Naive thymus-derived CD8-positive, alpha-beta T cell (primary cell): Measurements from ENCODE around the gene TRIOBP. TPM values are rescaled to one million over a fixed set of nuclear protein-coding genes. Genes with fewer than 3 reads are reported as not detected.

Experiments
- ATAC-seq, 2 donors: fragments of 150-1000 bp; cut with Tn5 transposase in 1 of 2; sonication (Bioruptor Pico), chemical (Tn5 transposase) in 1 of 2; 1 replicate in 1 of 2; 2 replicates in 1 of 2; pipeline ENCODE4 v1.10.0; 2021; ENCODE audit warnings: mild to moderate bottlenecking in 2 of 2, moderate library complexity in 2 of 2
- POLR2A ChIA-PET: fragments of 350-600 bp; sonication (Branson Sonifier 250); formaldehyde crosslinking; loops from one replicate; lab custom pipeline; 2021; ENCODE audit warnings: antibody characterized with exemption; lab: Charles Lee
- DNase-seq, 10 donors: peaks; one replicate each; pipeline versions ENCODE4 v3.0.0 to v3.0.0-alpha.2; 2020 to 2022
- H3K27ac Mint-ChIP-seq, 10 donors: one replicate each; pipeline ENCODE4 v1.8.0; 2020 to 2022; ENCODE audit warnings: mild to moderate bottlenecking in 10 of 10, mixed read lengths in 10 of 10, moderate library complexity in 4 of 10, inconsistent platforms in 1 of 10
- H3K27me3 Mint-ChIP-seq, 5 donors: one replicate each; pipeline ENCODE4 v1.8.0; 2021 to 2022; ENCODE audit warnings: mixed read lengths in 5 of 5
- H3K36me3 Mint-ChIP-seq, 3 donors: one replicate each; pipeline ENCODE4 v1.8.0; 2020 to 2022; ENCODE audit warnings: mixed read lengths in 3 of 3, mild to moderate bottlenecking in 2 of 3, inconsistent platforms in 1 of 3
- H3K4me1 Mint-ChIP-seq, 4 donors: one replicate each; pipeline ENCODE4 v1.8.0; 2021 to 2022; ENCODE audit warnings: mixed read lengths in 4 of 4
- H3K4me3 Mint-ChIP-seq, 10 donors: one replicate each; pipeline ENCODE4 v1.8.0; 2020 to 2022; ENCODE audit warnings: mild to moderate bottlenecking in 10 of 10, mixed read lengths in 10 of 10, moderate library complexity in 6 of 10, inconsistent platforms in 1 of 10
- H3K9me3 Mint-ChIP-seq, 9 donors: one replicate each; pipeline ENCODE4 v1.8.0; 2020 to 2022; ENCODE audit warnings: mixed read lengths in 9 of 9, mild to moderate bottlenecking in 3 of 9, inconsistent platforms in 1 of 9, moderate library complexity in 1 of 9
- polyA plus RNA-seq, 3 donors: library from polyadenylated mRNA; unstranded; fragments of 300-500 nt; fragmentation: Illumina TruSeq; gene quantifications; one replicate each; pipeline ENCODE4 v1.2.3, GENCODE V29; 2021
- total RNA-seq, 8 experiments: library from RNA in 2 of 8; stranded (reverse) in 2 of 8; gene quantifications; one replicate each; pipeline ENCODE4 v1.2.3 and lab custom pipeline; 2021 to 2026

The TRIOBP gene
- total and polyA plus RNA-seq, 5 experiments from 2014 or later, result 7.8 to 30.9 (median 11.6) TPM

- ATAC-seq (no peak), DNase-seq (no peak)
- Mint-ChIP-seq H3K4me3 (peak overlapping the region in 1 of 10 donors; percentile 32), H3K9me3 (no peaks in the 10 kb centered on the region), H3K27ac (peak overlapping the region in 1 of 10 donors; percentile 7), H3K4me1 (peaks cover 16 to 35% (median 27%) of the 10 kb centered on the region in 4 donors), H3K27me3 (no peaks in the 10 kb centered on the region), H3K36me3 (peaks cover 0 to 4% (median 0%) of the 10 kb centered on the region in 3 donors)
- POLR2A ChIA-PET, result interaction anchor here (1.5 kb wide), 1 partner anchor 12 kb away, joined by 3 read pairs; no protein-coding TSS in a partner anchor
Measured at GRCh38 chr22:37749226-37749625, 52.4 kb downstream of the TRIOBP start.

GRCh38 chr22:37749831-37750595 is 53.2 kb downstream of the TRIOBP start:
- peaks cover 0 to 9% (median 0%) of the 10 kb centered on the region in 3 donors for H3K36me3 Mint-ChIP-seq
- DNase-seq (no peak), ATAC-seq (no peak)
- peaks cover 16 to 34% (median 25%) of the 10 kb centered on the region in 4 donors for H3K4me1 Mint-ChIP-seq
- no peak overlapping the region for H3K4me3 Mint-ChIP-seq
- H3K27ac Mint-ChIP-seq, result peak overlapping the region in 3 of 10 donors; percentile 14 to 69 (median 51)
- POLR2A ChIA-PET, result interaction anchor here (0.6 to 1.5 kb wide), 2 partner anchors 13 to 18 kb away, joined by 3 to 4 read pairs; no protein-coding TSS in a partner anchor
- H3K27me3 Mint-ChIP-seq, result no peaks in the 10 kb centered on the region
- no peaks in the 10 kb centered on the region for H3K9me3 Mint-ChIP-seq

- Mint-ChIP-seq H3K27me3 (no peaks in the 10 kb centered on the region), H3K36me3 (peaks cover 0 to 9% (median 0%) of the 10 kb centered on the region in 3 donors), H3K9me3 (no peaks in the 10 kb centered on the region), H3K27ac (peak overlapping the region in 1 of 10 donors; percentile 51), H3K4me1 (peaks cover 12 to 28% (median 19%) of the 10 kb centered on the region in 4 donors), H3K4me3 (no peak overlapping the region)
- DNase-seq (no peak), ATAC-seq (no peak)
- POLR2A ChIA-PET, result interaction anchor here (0.6 kb wide), 1 partner anchor 19 kb away, joined by 4 read pairs; no protein-coding TSS in a partner anchor
Measured at GRCh38 chr22:37750596-37751162, 53.8 kb downstream of the TRIOBP start.

- ATAC-seq, result no peak
- DNase-seq, result no peak
- no peaks in the 10 kb centered on the region for H3K27me3 Mint-ChIP-seq
Measured at GRCh38 chr22:37751449-37752188, 54.8 kb downstream of the TRIOBP start.

GRCh38 chr22:37752189-37753087 is 55.6 kb downstream of the TRIOBP start:
- DNase-seq (no peak), ATAC-seq (no peak)
- Mint-ChIP-seq H3K9me3 (no peaks in the 10 kb centered on the region), H3K4me3 (no peak overlapping the region), H3K27me3 (no peaks in the 10 kb centered on the region), H3K4me1 (peaks cover 10 to 22% (median 15%) of the 10 kb centered on the region in 4 donors), H3K27ac (no peak overlapping the region), H3K36me3 (peaks cover 0 to 13% (median 0%) of the 10 kb centered on the region in 3 donors)
- POLR2A ChIA-PET, result interaction anchor here (0.9 kb wide), 1 partner anchor 9 kb away, joined by 3 read pairs; no protein-coding TSS in a partner anchor

More at GRCh38 chr22:37751449-37752188, 54.8 kb downstream of the TRIOBP start:
- H3K9me3 Mint-ChIP-seq, result no peaks in the 10 kb centered on the region
- peaks cover 0 to 13% (median 0%) of the 10 kb centered on the region in 3 donors for H3K36me3 Mint-ChIP-seq
- H3K4me1 Mint-ChIP-seq, result peaks cover 12 to 28% (median 19%) of the 10 kb centered on the region in 4 donors
- no peak overlapping the region for H3K4me3 Mint-ChIP-seq
- POLR2A ChIA-PET, result interaction anchor here (0.9 kb wide), 1 partner anchor 9 kb away, joined by 3 read pairs; no protein-coding TSS in a partner anchor
- no peak overlapping the region for H3K27ac Mint-ChIP-seq

GRCh38 chr22:37753746-37754145 is 56.9 kb downstream of the TRIOBP start:
- H3K27me3 Mint-ChIP-seq, result no peaks in the 10 kb centered on the region
- peaks cover 0 to 22% (median 0%) of the 10 kb centered on the region in 3 donors for H3K36me3 Mint-ChIP-seq
- H3K27ac Mint-ChIP-seq, result no peak overlapping the region
- DNase-seq, result no peak
- H3K4me1 Mint-ChIP-seq, result peaks cover 2 to 13% (median 5%) of the 10 kb centered on the region in 4 donors
- no peak for ATAC-seq
- H3K9me3 Mint-ChIP-seq, result no peaks in the 10 kb centered on the region
- H3K4me3 Mint-ChIP-seq, result no peak overlapping the region
- POLR2A ChIA-PET, result no interaction called here

- Mint-ChIP-seq H3K36me3 (peaks cover 0 to 35% (median 0%) of the 10 kb centered on the region in 3 donors), H3K9me3 (no peaks in the 10 kb centered on the region)
- POLR2A ChIA-PET, result interaction anchor here (0.5 kb wide), 1 partner anchor 106 kb away, joined by 3 read pairs; no protein-coding TSS in a partner anchor
Measured at GRCh38 chr22:37757663-37758062, 60.8 kb downstream of the TRIOBP start.

GRCh38 chr22:37758694-37759093 is 61.8 kb downstream of the TRIOBP start:
- Mint-ChIP-seq H3K27ac (no peak overlapping the region), H3K9me3 (no peaks in the 10 kb centered on the region), H3K4me3 (no peak overlapping the region), H3K36me3 (peaks cover 0 to 35% (median 0%) of the 10 kb centered on the region in 3 donors), H3K27me3 (no peaks in the 10 kb centered on the region), H3K4me1 (peaks cover 0 to 2% (median under 1%) of the 10 kb centered on the region in 4 donors)
- ATAC-seq (no peak), DNase-seq (no peak)
- POLR2A ChIA-PET, result no interaction called here

More at GRCh38 chr22:37757663-37758062, 60.8 kb downstream of the TRIOBP start:
- DNase-seq (no peak), ATAC-seq (no peak)
- no peak overlapping the region for H3K4me3 Mint-ChIP-seq
- H3K4me1 Mint-ChIP-seq, result peaks cover 0 to 2% (median under 1%) of the 10 kb centered on the region in 4 donors
- H3K27me3 Mint-ChIP-seq, result no peaks in the 10 kb centered on the region
- no peak overlapping the region for H3K27ac Mint-ChIP-seq

GRCh38 chr22:37759281-37759680 is 62.4 kb downstream of the TRIOBP start:
- ATAC-seq, result no peak
- no peaks in the 10 kb centered on the region for H3K9me3 Mint-ChIP-seq
- peaks cover 0 to 35% (median 0%) of the 10 kb centered on the region in 3 donors for H3K36me3 Mint-ChIP-seq

GRCh38 chr22:37760152-37760551 is 63.3 kb downstream of the TRIOBP start:
- no peaks in the 10 kb centered on the region for H3K9me3 Mint-ChIP-seq
- H3K4me3 Mint-ChIP-seq, result no peak overlapping the region
- POLR2A ChIA-PET, result no interaction called here
- DNase-seq, result no peak
- H3K27ac Mint-ChIP-seq, result peak overlapping the region in 1 of 10 donors; percentile 40
- no peaks in the 10 kb centered on the region for H3K27me3 Mint-ChIP-seq
- peaks cover 0 to 3% (median under 1%) of the 10 kb centered on the region in 4 donors for H3K4me1 Mint-ChIP-seq
- peaks cover 0 to 31% (median 0%) of the 10 kb centered on the region in 3 donors for H3K36me3 Mint-ChIP-seq
- ATAC-seq, result no peak

More at GRCh38 chr22:37759281-37759680, 62.4 kb downstream of the TRIOBP start:
- Mint-ChIP-seq H3K4me3 (no peak overlapping the region), H3K27me3 (no peaks in the 10 kb centered on the region), H3K27ac (no peak overlapping the region), H3K4me1 (peaks cover 0 to 3% (median under 1%) of the 10 kb centered on the region in 4 donors)
- POLR2A ChIA-PET, result no interaction called here
- no peak for DNase-seq

GRCh38 chr22:37762389-37762836 is 65.6 kb downstream of the TRIOBP start:
- Mint-ChIP-seq H3K27me3 (no peaks in the 10 kb centered on the region), H3K27ac (no peak overlapping the region), H3K4me1 (peaks cover 0 to 3% (median under 1%) of the 10 kb centered on the region in 4 donors), H3K4me3 (no peak overlapping the region), H3K9me3 (no peaks in the 10 kb centered on the region), H3K36me3 (peaks cover 0 to 28% (median 0%) of the 10 kb centered on the region in 3 donors)
- POLR2A ChIA-PET, result no interaction called here
- no peak for ATAC-seq
- no peak for DNase-seq
